Fibroblast of lung (primary cell): ENCODE measurements around the gene CHTOP. TPM values are rescaled to one million over a fixed set of nuclear protein-coding genes. Genes with fewer than 3 reads are reported as not detected.

ENCODE experiments used
- DNase-seq, 2 donors: peaks; one replicate each; pipeline versions ENCODE4 v3.0.0 to v3.0.0-alpha.2; 2010; ENCODE audit warnings: low read depth in 2 of 2
- H2AFZ ChIP-seq: 2 replicates; pipeline ENCODE4 v1.5.1; 2012; ENCODE audit warnings: low read length, control low read depth, inconsistent platforms
- H3K27ac ChIP-seq: 2 replicates; pipeline ENCODE4 v1.5.1; 2011; ENCODE audit warnings: low read length, control low read depth; ENCODE audit not compliant: insufficient read depth
- H3K27me3 ChIP-seq: 2 replicates; pipeline ENCODE4 v1.5.1; 2011; ENCODE audit warnings: mild to moderate bottlenecking, low read length; ENCODE audit not compliant: control insufficient read depth, insufficient read depth
- H3K36me3 ChIP-seq: 2 replicates; pipeline ENCODE4 v1.5.1; 2011; ENCODE audit warnings: low read length; ENCODE audit not compliant: control insufficient read depth, insufficient read depth
- H3K4me1 ChIP-seq: 2 replicates; pipeline ENCODE4 v1.5.1; 2011; ENCODE audit warnings: low read length; ENCODE audit not compliant: control insufficient read depth, insufficient read depth; ENCODE audit errors: extremely low read depth
- H3K4me2 ChIP-seq: 2 replicates; pipeline ENCODE4 v1.5.1; 2011; ENCODE audit warnings: low read length, control low read depth; ENCODE audit not compliant: insufficient read depth; ENCODE audit errors: extremely low read depth
- H3K4me3 ChIP-seq, 4 experiments: fragments of 200-600 bp in 1 of 4; sonication (generic) in 1 of 4; replicated peaks in 1 of 4; 2 replicates each; pipeline ENCODE4 v1.5.1; 2011 to 2016; ENCODE audit warnings: low read length in 4 of 4, low read depth in 3 of 4, mild to moderate bottlenecking in 3 of 4, control low read depth in 2 of 4, inconsistent platforms in 1 of 4, mixed read lengths in 1 of 4; ENCODE audit not compliant: insufficient read depth in 1 of 4; ENCODE audit errors: control extremely low read depth in 1 of 4
- H3K79me2 ChIP-seq: 2 replicates; pipeline ENCODE4 v1.5.1; 2012; ENCODE audit warnings: mild to moderate bottlenecking, low read length, inconsistent platforms; ENCODE audit not compliant: control insufficient read depth, insufficient read depth
- H3K9ac ChIP-seq: 2 replicates; pipeline ENCODE4 v1.5.1; 2011; ENCODE audit warnings: mild to moderate bottlenecking, low read length, control low read depth; ENCODE audit not compliant: insufficient read depth
- H3K9me3 ChIP-seq: 2 replicates; pipeline ENCODE4 v1.5.1; 2012; ENCODE audit warnings: low read depth, low read length; ENCODE audit not compliant: control insufficient read depth, insufficient read depth
- H4K20me1 ChIP-seq: 2 replicates; pipeline ENCODE4 v1.5.1; 2011; ENCODE audit warnings: low read length; ENCODE audit not compliant: control insufficient read depth, insufficient read depth; ENCODE audit errors: extremely low read depth
- EZH2 ChIP-seq: IDR thresholded peaks from 2 replicates; pipeline ENCODE4 v1.5.1; 2012; ENCODE audit warnings: low read length, control low read depth, mild to moderate bottlenecking; ENCODE audit errors: missing control alignments
- polyA plus RNA-seq, 2 donors: library from polyadenylated mRNA; depleted of rRNA in 1 of 2; stranded (reverse) in 1 of 2; unstranded in 1 of 2; fragments of >200 nt; gene quantifications; 2 replicates each; pipeline ENCODE4 v1.2.1, GENCODE V29; 2011 to 2012; ENCODE audit warnings: missing spikeins in 1 of 2
- total RNA-seq: library from RNA; depleted of rRNA; stranded (reverse); fragments of >200 nt; gene quantifications from 2 replicates; pipeline ENCODE4 v1.2.1, GENCODE V29; 2014
- TF ChIP-seq, protein P1 (sequence below), 2 donors: IDR thresholded peaks in 1 of 2; conservative IDR thresholded peaks in 1 of 2; 1 replicate in 1 of 2; 2 replicates in 1 of 2; pipeline ENCODE4 v1.5.1; 2011 to 2012; ENCODE audit warnings: low read length in 2 of 2, control low read depth in 1 of 2, inconsistent platforms in 1 of 2, low read depth in 1 of 2, mild to moderate bottlenecking in 1 of 2

CHTOP gene
- total and polyA plus RNA-seq, 2 donors (not counting 1 experiment from before 2014, with no cell fraction given), result 34.0 to 47.6 TPM

GRCh38 chr1:153673511-153673910 lies 39.6 kb downstream of the CHTOP start:
- H4K20me1 ChIP-seq, result no peaks in the 10 kb centered on the region
- TF ChIP-seq, protein P1, sequence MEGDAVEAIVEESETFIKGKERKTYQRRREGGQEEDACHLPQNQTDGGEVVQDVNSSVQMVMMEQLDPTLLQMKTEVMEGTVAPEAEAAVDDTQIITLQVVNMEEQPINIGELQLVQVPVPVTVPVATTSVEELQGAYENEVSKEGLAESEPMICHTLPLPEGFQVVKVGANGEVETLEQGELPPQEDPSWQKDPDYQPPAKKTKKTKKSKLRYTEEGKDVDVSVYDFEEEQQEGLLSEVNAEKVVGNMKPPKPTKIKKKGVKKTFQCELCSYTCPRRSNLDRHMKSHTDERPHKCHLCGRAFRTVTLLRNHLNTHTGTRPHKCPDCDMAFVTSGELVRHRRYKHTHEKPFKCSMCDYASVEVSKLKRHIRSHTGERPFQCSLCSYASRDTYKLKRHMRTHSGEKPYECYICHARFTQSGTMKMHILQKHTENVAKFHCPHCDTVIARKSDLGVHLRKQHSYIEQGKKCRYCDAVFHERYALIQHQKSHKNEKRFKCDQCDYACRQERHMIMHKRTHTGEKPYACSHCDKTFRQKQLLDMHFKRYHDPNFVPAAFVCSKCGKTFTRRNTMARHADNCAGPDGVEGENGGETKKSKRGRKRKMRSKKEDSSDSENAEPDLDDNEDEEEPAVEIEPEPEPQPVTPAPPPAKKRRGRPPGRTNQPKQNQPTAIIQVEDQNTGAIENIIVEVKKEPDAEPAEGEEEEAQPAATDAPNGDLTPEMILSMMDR (conservative IDR thresholded peaks at IDR 0.05 in 1 of 2, IDR thresholded peaks at IDR 0.05 in 1 of 2; ENCODE audit: low read depth in 1 of 2, low read length in 2 of 2), result no peak
- TF ChIP-seq EZH2, result no peak
- peaks cover 14% of the 10 kb centered on the region for H3K4me1 ChIP-seq
- no peak overlapping the region for H3K27ac ChIP-seq
- DNase-seq, result no peak
- no peaks in the 10 kb centered on the region for H3K9me3 ChIP-seq
- H3K36me3 ChIP-seq, result peaks cover 4% of the 10 kb centered on the region
- no peak overlapping the region for H3K9ac ChIP-seq
- H3K27me3 ChIP-seq, result peaks cover 6% of the 10 kb centered on the region
- H2AFZ ChIP-seq, result no peak overlapping the region
- H3K79me2 ChIP-seq, result peaks cover 22% of the 10 kb centered on the region
- H3K4me3 ChIP-seq, result no peak overlapping the region
- no peak overlapping the region for H3K4me2 ChIP-seq

- Histone ChIP-seq H3K79me2 (no peaks in the 10 kb centered on the region), H3K9ac (peak overlapping the region; percentile 8), H4K20me1 (no peaks in the 10 kb centered on the region), H3K4me1 (peaks cover 8% of the 10 kb centered on the region), H3K4me2 (peak overlapping the region; percentile 75), H2AFZ (no peak overlapping the region), H3K9me3 (no peaks in the 10 kb centered on the region), H3K27ac (no peak overlapping the region), H3K36me3 (no peaks in the 10 kb centered on the region), H3K27me3 (peaks cover 34% of the 10 kb centered on the region), H3K4me3 (peak overlapping the region; percentile 31 to 50 (median 36))
- TF ChIP-seq, protein P1 (conservative IDR thresholded peaks at IDR 0.05 in 1 of 2, IDR thresholded peaks at IDR 0.05 in 1 of 2; ENCODE audit: low read depth in 1 of 2, low read length in 2 of 2), result peak; percentile 93 to 95
- TF ChIP-seq EZH2, result peak; percentile 61
- peak; percentile 35 to 63 for DNase-seq
These were observed 44.1 kb downstream of the CHTOP start for GRCh38 chr1:153677718-153678518.

- Histone ChIP-seq H3K4me1 (peaks cover 8% of the 10 kb centered on the region), H3K4me3 (peak within 1 kb of the TSS; percentile 31 to 50 (median 36)), H3K27ac (no peak within 1 kb of the TSS), H3K4me2 (peak within 1 kb of the TSS; percentile 75), H3K36me3 (no peaks in the 10 kb centered on the region), H2AFZ (peak within 1 kb of the TSS; percentile 21), H3K79me2 (no peaks in the 10 kb centered on the region), H3K9ac (peak within 1 kb of the TSS; percentile 8), H4K20me1 (no peaks in the 10 kb centered on the region), H3K27me3 (peaks cover 37% of the 10 kb centered on the region), H3K9me3 (no peaks in the 10 kb centered on the region)
- TF ChIP-seq, protein P1 (conservative IDR thresholded peaks at IDR 0.05 in 1 of 2, IDR thresholded peaks at IDR 0.05 in 1 of 2; ENCODE audit: low read depth in 1 of 2, low read length in 2 of 2), result no peak
- TF ChIP-seq EZH2, result no peak
- peak in 1 of 2 donors; percentile 34 for DNase-seq
These were observed 44.9 kb downstream of the CHTOP start, which contains the start of gene NPR1 for GRCh38 chr1:153678519-153679336. Gene NPR1 (plus strand): TSS chr1:153678688. CDS start chr1:153679109, 421 bp downstream.
